Stimulated activated CD8-positive, alpha-beta memory T cell treated with anti-CD3 and anti-CD28 coated beads, Interleukin-7, amount 100 ng/mL, for 4 hours (primary cell): ENCODE measurements around the gene SERHL2.
A peak's percentile ranks its signal among the peaks of the same experiment; 100 is the strongest.
"Not testable (repeated sequence)": the region's sequence is repeated elsewhere in the genome, so short reads cannot be mapped to it uniquely, and the experiment has no call there.

Experiments used
- DNase-seq, 2 donors: peaks; one replicate each; pipeline ENCODE4 v3.0.0-alpha.2; 2020; ENCODE audit warnings: low read depth in 2 of 2

Gene SERHL2

DNA sequence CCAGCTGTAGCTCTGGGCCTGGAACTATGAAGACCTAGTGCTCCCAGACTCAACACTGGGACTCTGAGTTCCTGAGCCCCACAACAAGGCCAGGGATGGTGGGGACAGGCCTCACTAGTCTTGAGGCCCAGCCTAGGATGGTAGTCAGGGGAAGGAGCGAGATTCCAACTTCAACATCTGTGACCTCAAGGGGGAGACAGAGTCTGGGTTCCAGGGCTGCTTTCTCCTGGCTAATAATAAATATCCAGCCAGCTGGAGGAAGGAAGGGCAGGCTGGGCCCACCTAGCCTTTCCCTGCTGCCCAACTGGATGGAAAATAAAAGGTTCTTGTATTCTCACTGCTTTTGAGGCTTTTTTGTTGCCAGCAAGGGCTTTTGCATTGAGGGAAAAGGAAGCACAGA is 20.3 kb downstream of the SERHL2 start:
- not testable (repeated sequence) for DNase-seq

DNA sequence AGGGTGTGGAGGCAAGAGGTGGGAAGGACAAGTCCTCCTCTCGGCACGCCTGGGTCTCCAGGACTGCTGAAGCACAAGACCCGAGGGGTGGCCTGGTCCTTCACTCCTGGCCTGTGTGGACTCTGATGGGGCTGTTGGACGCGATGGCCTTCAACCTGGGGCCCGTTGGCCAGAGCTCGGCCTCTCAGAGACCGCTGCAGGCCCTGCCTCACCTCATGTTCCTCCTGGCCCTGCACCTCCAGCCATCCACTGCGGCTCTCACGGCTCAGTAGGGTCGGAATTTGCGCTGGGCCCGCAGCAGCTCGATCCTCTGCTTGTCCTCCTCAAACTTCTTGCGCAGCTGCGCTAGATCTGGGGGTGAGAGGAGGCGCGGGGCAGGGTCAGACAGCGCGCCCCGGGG is 20.7 kb downstream of the SERHL2 start:
- DNase-seq, result not testable (repeated sequence)

- not testable (repeated sequence) for DNase-seq
Observed at GRCh38 chr22:42575996-42576574, 22.3 kb downstream of the SERHL2 start.

- not testable (repeated sequence) for DNase-seq
Observed at GRCh38 chr22:42577141-42577540, 23.4 kb downstream of the SERHL2 start.

- DNase-seq, result no peak
Observed at GRCh38 chr22:42577623-42578240, 24.0 kb downstream of the SERHL2 start.

DNA sequence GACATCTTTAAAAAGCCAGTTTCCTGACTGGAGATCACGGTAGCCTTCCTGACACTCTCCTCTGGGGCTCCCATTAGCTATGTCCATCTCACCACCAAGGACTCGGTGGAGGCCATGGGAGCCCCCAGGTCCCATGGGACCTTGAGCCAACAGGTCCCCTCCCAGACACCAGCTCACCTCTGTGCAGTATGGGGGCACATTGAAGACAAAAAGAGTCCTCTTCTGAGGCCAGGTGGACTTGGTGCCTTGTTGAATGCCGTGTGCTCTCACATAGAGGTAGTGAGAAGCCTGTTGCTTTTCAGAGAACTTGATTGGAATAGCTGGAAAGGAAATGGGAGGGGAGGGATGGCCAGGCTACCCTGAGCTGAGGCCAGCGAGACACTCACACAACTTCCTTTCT is 26.3 kb downstream of the SERHL2 start:
- not testable (repeated sequence) for DNase-seq

DNA sequence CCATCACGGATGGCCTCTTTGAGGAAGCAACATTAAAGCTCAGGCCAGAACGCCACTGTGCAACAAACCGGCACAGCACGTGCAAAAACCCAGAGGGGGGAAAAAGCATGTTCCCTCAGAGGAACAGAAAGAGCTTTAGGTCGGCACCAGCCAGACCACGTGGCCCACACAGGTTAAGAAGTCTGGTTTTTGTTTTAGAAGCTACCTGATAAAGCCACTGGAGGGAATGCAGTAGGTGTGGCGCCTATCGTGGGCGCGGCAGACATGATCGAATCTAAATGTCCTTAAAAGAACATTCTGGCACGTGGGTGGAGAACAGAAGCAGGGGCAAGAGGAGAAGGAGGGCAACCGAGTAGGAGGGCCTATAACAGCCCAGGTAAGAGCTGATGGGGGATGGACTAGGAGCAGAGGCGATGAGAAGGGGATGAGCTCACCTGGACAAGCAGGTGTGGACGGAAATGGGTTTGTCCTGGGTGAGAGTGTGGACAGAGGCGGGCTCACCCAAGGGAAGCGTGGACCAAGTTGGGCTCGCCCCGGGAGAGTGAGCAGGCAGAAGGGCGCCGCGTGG is 27.5 kb downstream of the SERHL2 start:
- DNase-seq, result not testable (repeated sequence)

DNA sequence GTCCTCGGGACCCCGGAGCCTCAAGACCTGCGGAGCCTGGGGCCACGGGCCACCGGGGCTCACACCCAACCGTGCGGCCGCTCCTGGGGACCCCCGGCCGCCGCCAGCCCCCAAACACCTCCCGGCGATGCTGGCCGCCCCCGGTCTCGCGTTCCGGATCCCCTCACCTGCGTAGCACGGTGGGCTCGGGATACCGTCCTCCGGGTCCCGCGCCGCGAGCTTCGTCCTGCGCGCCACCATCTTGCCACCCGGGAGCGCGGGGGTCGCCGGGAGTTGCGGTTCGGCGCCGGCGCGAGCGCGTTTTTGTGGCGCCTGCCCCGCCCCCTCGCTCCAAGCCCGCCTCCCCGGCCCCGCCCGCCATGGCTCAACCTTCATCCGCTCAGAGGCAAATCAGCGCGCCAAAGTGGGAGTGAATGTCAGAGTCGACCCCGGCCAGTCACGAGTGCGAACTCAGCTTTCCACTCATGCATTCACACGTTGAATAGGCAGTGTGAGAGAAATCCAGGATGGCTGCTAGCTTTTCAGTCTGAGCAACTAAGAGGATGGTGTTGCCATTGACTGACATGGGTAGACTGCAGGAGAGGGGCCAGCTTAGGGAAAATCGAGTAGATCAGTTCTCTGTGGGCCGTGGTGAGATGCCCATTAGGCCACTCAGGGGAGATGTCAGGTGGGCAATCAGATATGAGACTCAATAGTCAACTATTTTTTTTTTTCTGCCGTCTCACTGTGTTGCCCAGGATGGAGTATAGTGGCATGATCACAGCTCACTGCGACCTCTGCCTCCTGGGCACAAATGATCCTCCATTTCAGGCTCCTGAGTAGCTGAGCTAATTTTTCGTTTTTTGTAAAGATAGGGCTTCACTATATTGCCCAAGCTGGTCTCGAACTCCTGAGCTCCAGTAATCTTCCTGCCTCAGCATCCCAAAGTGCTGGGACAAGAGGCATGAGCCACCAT is 28.3 kb downstream of the SERHL2 start:
- DNase-seq, result peak; percentile 72 to 81

DNA sequence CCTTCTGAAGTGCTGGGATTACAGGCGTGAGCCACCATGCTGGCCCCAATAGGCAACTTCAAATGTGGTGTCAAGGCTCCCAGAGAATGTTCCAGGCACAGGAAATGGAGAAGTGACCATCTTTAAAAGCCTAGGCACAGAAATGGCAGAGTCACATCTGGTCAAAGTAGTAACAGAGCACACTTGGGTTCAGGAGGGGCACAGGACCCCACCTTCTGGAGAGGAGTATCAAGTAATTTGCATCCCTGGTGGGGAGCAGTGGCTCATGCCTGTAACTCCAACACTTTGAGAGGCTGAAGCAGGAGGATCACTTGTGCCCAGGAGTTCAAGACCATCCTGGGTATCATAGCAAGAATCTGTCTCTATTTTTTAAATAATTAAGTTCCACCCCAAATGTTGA is 29.2 kb downstream of the SERHL2 start:
- no peak for DNase-seq

GRCh38 chr22:42584364-42584940 is 30.7 kb downstream of the SERHL2 start:
- DNase-seq, result no peak

DNA sequence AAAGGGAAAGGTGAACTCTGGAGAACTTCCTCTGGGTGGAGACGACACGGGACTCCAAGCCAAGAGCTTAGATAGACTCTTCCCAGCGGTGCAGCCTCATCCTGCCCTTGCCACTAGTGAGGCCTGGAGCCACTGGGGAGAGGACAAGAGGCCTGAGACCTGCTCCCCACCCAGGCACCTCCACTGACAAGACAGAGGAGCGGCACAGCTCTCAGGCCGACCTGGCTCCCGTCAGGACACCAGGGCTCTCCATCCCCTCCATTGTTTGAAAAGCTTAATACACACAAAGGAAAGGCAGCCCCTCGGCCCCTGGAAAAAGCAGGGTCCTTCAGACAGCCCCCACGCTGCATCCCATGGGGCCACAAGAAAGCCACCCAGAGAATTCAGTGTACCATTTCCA is 31.3 kb downstream of the SERHL2 start:
- no peak for DNase-seq

- DNase-seq, result no peak
Observed at GRCh38 chr22:42586381-42586780, 32.6 kb downstream of the SERHL2 start.

DNA sequence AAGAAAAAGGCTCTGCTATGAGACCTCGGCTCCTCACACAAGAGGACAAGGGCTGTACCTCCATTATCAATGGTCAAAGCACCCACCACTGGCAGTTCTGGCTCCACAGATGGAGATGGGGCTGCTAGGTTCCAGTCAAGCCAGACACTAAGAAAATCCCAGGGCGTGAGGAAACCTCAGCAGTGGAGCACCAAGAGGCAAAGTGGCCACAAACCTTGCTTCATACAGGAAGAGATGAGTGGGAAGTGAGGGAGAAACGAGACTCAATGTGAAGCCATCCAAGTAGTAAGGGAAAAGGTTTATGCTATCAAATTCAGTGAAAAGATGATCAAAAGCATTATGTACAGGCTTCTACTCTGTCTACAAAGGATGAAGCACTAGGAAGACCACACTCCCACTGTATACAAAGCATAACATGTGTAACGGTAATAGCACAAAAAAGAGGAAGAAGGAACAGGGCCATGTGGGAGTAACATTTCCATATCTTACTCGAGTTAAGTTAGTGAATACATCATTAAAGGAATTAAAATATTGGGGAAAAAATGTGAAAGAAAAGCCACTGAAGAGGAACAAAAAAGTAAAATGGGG is 33.9 kb downstream of the SERHL2 start:
- no peak for DNase-seq

DNA sequence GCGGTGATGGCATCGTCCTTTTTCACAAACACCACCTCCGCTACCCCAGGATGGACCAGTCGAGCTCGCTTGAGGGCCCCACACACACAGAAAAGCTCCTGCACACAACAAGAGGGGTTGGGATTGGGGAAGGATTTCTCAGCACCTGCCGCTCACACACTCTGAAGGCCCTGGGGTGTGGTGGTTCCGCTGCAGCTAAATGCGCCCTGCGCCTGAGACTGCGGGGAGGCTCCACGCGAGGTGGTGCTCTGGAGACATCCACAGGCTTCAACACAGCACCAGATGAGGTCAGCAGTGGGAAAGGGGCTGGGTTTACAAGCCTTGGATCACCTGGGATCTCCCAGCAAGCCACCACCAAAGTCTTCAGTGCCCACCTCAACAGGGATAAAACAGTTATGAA is 38.2 kb downstream of the SERHL2 start:
- DNase-seq, result no peak

GRCh38 chr22:42595434-42595833 is 41.7 kb downstream of the SERHL2 start:
- no peak for DNase-seq

DNA sequence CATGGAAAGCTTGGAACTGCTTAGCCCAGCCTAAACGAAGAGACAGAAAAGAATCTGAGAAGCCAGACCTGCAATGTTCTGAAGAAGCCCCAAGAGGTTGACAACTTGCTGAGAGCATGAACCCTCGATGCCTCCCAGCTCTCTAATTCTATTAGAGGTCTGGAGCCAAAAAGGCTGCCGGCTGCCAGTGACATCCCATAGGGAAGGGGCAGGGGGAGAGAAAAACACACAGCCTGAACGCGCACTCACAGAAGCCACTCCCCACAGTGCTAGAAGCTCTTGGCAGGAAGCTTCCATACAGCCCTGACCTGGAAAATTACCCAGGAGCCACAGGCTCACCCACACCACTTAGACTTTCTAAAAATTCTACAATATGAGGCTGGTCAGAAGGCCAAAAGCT is 42.6 kb downstream of the SERHL2 start:
- no peak for DNase-seq

GRCh38 chr22:42596863-42597530 is 43.2 kb downstream of the SERHL2 start:
- no peak for DNase-seq

DNA sequence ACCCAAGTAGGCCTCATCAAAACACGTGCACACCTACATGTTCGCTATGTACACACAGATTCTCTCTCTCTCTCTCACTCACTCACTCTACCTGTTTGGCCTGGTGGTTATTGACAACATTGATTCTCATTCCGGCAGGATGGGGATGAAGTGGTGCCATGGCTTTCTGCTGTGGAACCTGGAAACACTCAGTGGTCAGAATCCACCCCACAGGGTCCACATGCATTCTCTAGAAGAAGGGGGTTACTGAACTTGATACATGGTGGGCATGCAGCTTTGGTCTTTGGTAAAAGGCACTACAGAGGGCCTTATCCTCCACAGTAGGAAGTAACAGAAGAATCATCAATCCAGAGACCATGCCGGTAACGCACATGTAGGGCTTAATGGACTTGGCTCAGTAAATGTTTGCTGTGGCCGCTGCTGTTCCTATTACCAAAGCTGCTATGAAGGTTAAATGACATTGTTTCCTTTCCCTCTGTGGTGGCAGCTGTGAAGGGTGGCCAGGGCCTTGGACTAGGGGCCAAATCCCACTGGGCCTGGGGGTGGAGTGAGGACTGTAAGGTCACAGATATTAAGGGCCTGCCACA is 48.2 kb downstream of the SERHL2 start:
- no peak for DNase-seq

- DNase-seq, result no peak
Observed at GRCh38 chr22:42602470-42602869, 48.7 kb downstream of the SERHL2 start.

- DNase-seq, result no peak
Observed at GRCh38 chr22:42603427-42603826, 49.7 kb downstream of the SERHL2 start.

DNA sequence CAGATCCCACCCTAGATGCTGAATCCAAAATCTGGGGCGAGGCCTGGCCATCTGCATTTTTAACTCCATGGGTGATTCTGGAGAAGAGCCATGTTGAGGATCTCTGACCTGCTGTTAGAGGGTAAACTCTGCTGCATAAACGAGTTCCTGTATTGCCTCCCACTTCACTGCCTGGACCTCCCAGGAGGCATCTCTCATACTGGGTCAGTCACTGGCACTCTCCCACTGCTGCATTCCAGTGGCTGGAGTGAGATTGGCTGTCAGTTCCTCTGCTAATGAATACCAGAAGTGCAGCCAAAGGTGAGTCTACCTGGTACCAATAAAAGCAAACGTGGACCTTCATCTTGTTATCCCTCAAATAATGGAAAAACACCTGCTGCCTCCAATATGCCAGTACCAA is 50.6 kb downstream of the SERHL2 start:
- no peak for DNase-seq
